IMR-90 (cell line): Measurements from ENCODE around the gene LRCH4. TPM values are rescaled to one million over a fixed set of nuclear protein-coding genes. Genes with fewer than 3 reads are reported as not detected.
"Not testable (repeated sequence)": the region's sequence is repeated elsewhere in the genome, so short reads cannot be mapped to it uniquely, and the experiment has no call there.

ENCODE experiments used
- ATAC-seq: fragments of 200-7000 bp; cut with Tn5 transposase; 2 replicates; pipeline ENCODE4 v1.9.1; 2020; ENCODE audit warnings: low read depth, mild to moderate bottlenecking, moderate library complexity
- BruUV-seq: library from RNA; stranded (reverse); fragments of 400-500 nt; replicated peaks from 2 replicates; lab custom pipeline; 2021; lab: Mats Ljungman, UMichigan
- CTCF ChIA-PET: fragments of 300-600 bp; formaldehyde crosslinking; extraction: SDS; loops from one replicate; lab custom pipeline; 2021; ENCODE audit warnings: antibody characterized with exemption; lab: Yijun Ruan, JAX
- POLR2A ChIA-PET: fragments of 300-600 bp; sonication (Branson Sonifier 250); formaldehyde crosslinking; loops from one replicate; lab custom pipeline; 2022; ENCODE audit warnings: antibody characterized with exemption; ENCODE audit not compliant: unreplicated experiment; lab: Charles Lee
- DNase-seq: peaks from one replicate; pipeline ENCODE4 v3.0.0; 2013
- H2AFZ ChIP-seq: replicated peaks from 2 replicates; pipeline ENCODE3; 2013; ENCODE audit warnings: low read length, mild to moderate bottlenecking; ENCODE audit not compliant: poor library complexity
- H2AK5ac ChIP-seq: 2 replicates; pipeline ENCODE4 v1.6.1; 2013; ENCODE audit warnings: low read depth, low read length, inconsistent platforms
- H2AK9ac ChIP-seq: replicated peaks from 2 replicates; pipeline ENCODE3; 2013; ENCODE audit warnings: mild to moderate bottlenecking, low read depth, low read length, moderate library complexity; ENCODE audit not compliant: poor library complexity
- H2BK120ac ChIP-seq: 2 replicates; pipeline ENCODE4 v1.6.1; 2013; ENCODE audit warnings: low read depth, low read length, inconsistent platforms
- H2BK15ac ChIP-seq: 3 replicates; pipeline ENCODE4 v1.6.1; 2013; ENCODE audit warnings: low read depth, low read length, inconsistent platforms
- H2BK20ac ChIP-seq: 2 replicates; pipeline ENCODE4 v1.6.1; 2013; ENCODE audit warnings: low read depth, mild to moderate bottlenecking, inconsistent platforms, low read length, moderate library complexity
- H2BK5ac ChIP-seq: 2 replicates; pipeline ENCODE4 v1.6.1; 2013; ENCODE audit warnings: mild to moderate bottlenecking, low read depth, low read length, inconsistent platforms; ENCODE audit not compliant: poor library complexity, severe bottlenecking
- H3K14ac ChIP-seq: replicated peaks from 2 replicates; pipeline ENCODE4 v1.6.1; 2013; ENCODE audit warnings: low read depth, low read length, inconsistent platforms
- H3K18ac ChIP-seq: 2 replicates; pipeline ENCODE4 v1.6.1; 2013; ENCODE audit warnings: low read depth, low read length, control low read depth
- H3K23ac ChIP-seq: 2 replicates; pipeline ENCODE4 v1.6.1; 2013; ENCODE audit warnings: low read depth, low read length, inconsistent platforms
- H3K27ac ChIP-seq: 2 replicates; pipeline ENCODE4 v1.5.1; 2013; ENCODE audit warnings: mild to moderate bottlenecking, control low read depth, low read length; ENCODE audit not compliant: insufficient read depth
- H3K27me3 ChIP-seq: 2 replicates; pipeline ENCODE4 v1.6.1; 2013; ENCODE audit warnings: low read length; ENCODE audit not compliant: control insufficient read depth, insufficient read depth
- H3K36me3 ChIP-seq: 2 replicates; pipeline ENCODE4 v1.6.1; 2013; ENCODE audit warnings: low read length, mixed read lengths; ENCODE audit not compliant: control insufficient read depth, insufficient read depth
- H3K4ac ChIP-seq: 2 replicates; pipeline ENCODE4 v1.6.1; 2013; ENCODE audit warnings: low read depth, low read length, inconsistent platforms
- H3K4me1 ChIP-seq: 2 replicates; pipeline ENCODE4 v1.6.1; 2013; ENCODE audit warnings: low read length, mixed read lengths; ENCODE audit not compliant: control insufficient read depth, insufficient read depth
- H3K4me2 ChIP-seq: 2 replicates; pipeline ENCODE4 v1.6.1; 2013; ENCODE audit warnings: low read depth, mild to moderate bottlenecking, control low read depth, low read length, moderate library complexity
- H3K4me3 ChIP-seq: 2 replicates; pipeline ENCODE4 v1.5.1; 2013; ENCODE audit warnings: low read depth, mild to moderate bottlenecking, control low read depth, low read length, moderate library complexity; ENCODE audit not compliant: insufficient read depth
- H3K56ac ChIP-seq: 2 replicates; pipeline ENCODE4 v1.6.1; 2013; ENCODE audit warnings: low read length, inconsistent platforms; ENCODE audit not compliant: insufficient read depth; ENCODE audit errors: extremely low read depth
- H3K79me1 ChIP-seq, 2 experiments: 2 replicates each; pipeline ENCODE4 v1.6.1; 2013; ENCODE audit warnings: low read length in 2 of 2, inconsistent platforms in 1 of 2, low read depth in 1 of 2
- H3K9ac ChIP-seq: 2 replicates; pipeline ENCODE4 v1.6.1; 2013; ENCODE audit warnings: low read depth, low read length, control low read depth
- H3K9me1 ChIP-seq: 2 replicates; pipeline ENCODE4 v1.6.1; 2013; ENCODE audit warnings: low read length, inconsistent platforms; ENCODE audit not compliant: insufficient read depth
- H3K9me3 ChIP-seq: 2 replicates; pipeline ENCODE4 v1.6.1; 2013; ENCODE audit warnings: low read length; ENCODE audit not compliant: control insufficient read depth, insufficient read depth
- H4K20me1 ChIP-seq: 2 replicates; pipeline ENCODE4 v1.6.1; 2013; ENCODE audit warnings: low read length, inconsistent platforms; ENCODE audit not compliant: insufficient read depth
- H4K5ac ChIP-seq: 2 replicates; pipeline ENCODE4 v1.6.1; 2013; ENCODE audit warnings: mild to moderate bottlenecking, low read depth, low read length, control low read depth
- H4K8ac ChIP-seq, 2 experiments: 2 replicates each; pipeline ENCODE4 v1.6.1; 2013; ENCODE audit warnings: low read depth in 2 of 2, low read length in 2 of 2, control low read depth in 1 of 2, inconsistent platforms in 1 of 2
- H4K91ac ChIP-seq: 2 replicates; pipeline ENCODE4 v1.6.1; 2013; ENCODE audit warnings: low read depth, low read length, inconsistent platforms; ENCODE audit not compliant: insufficient read depth
- BHLHE40 ChIP-seq: fragments of 150-350 bp; IDR thresholded peaks from 2 replicates; pipeline ENCODE4 v1.6.1; 2016; ENCODE audit warnings: mild to moderate bottlenecking, low read depth, low read length
- NFE2L2 ChIP-seq: fragments of 150-350 bp; IDR thresholded peaks from 2 replicates; pipeline ENCODE4 v1.6.1; 2016; ENCODE audit warnings: low read depth, mild to moderate bottlenecking, low read length
- RFX5 ChIP-seq: IDR thresholded peaks from 2 replicates; pipeline ENCODE4 v1.8.0; 2012; ENCODE audit warnings: low read depth, mild to moderate bottlenecking, low read length, moderate library complexity
- USF2 ChIP-seq: fragments of 150-350 bp; IDR thresholded peaks from 2 replicates; pipeline ENCODE4 v1.6.1; 2017; ENCODE audit warnings: mild to moderate bottlenecking, antibody characterized with exemption, low read length, low read depth
- WGBS, 2 experiments: methylation state at CpG; one replicate each; pipeline versions ENCODE4 v1.1.5 to v1.1.7; 2013; ENCODE audit warnings: missing lambda C conversion rate in 2 of 2; ENCODE audit not compliant: insufficient read length in 1 of 2; ENCODE audit errors: extremely low coverage in 2 of 2; 5-methylcytosine and 5-hydroxymethylcytosine counted together
- dilution Hi-C: fragments of 300-500 bp; cut with HindIII; formaldehyde crosslinking; loops from one replicate; pipeline ENCODE4 v1.14.3; 2018; ENCODE audit warnings: low sequenced_read_pairs; ENCODE audit not compliant: unreplicated experiment
- in situ Hi-C: fragments of 300-500 bp; cut with MboI; formaldehyde crosslinking; loops from 3 replicates; pipeline ENCODE4 v1.14.3; 2019; ENCODE audit warnings: low sequenced_read_pairs, inconsistent platforms, mixed read lengths
- intact Hi-C: fragments of 100-400 bp; cut with micrococcal nuclease; formaldehyde crosslinking; loops from 2 replicates; pipeline ENCODE4 v1.10.0; 2022
- polyA plus RNA-seq, 3 experiments: library from polyadenylated mRNA; depleted of rRNA; stranded (reverse); fragments of >200 nt; gene quantifications; 2 replicates each; pipeline ENCODE4 v1.2.3, GENCODE V29; 2012; ENCODE audit warnings: low replicate concordance in 1 of 3
- total RNA-seq: library from RNA; depleted of rRNA; stranded (reverse); fragments of >200 nt; gene quantifications from 2 replicates; pipeline ENCODE4 v1.2.3, GENCODE V29; 2012
- TF ChIP-seq, protein P1 (sequence below): conservative IDR thresholded peaks from 2 replicates; pipeline ENCODE4 v1.5.1; 2012; ENCODE audit warnings: mild to moderate bottlenecking, low read depth, low read length, improper control_type of control experiment

LRCH4 gene
- total and polyA plus RNA-seq, 2 of the 4 experiments (the other 2 are of a cell fraction) = 5.0 to 41.3 TPM

- Histone ChIP-seq H4K91ac (no peak overlapping the region), H4K20me1 (no peaks in the 10 kb centered on the region), H3K4me3 (no peak overlapping the region), H2AK9ac (no peak overlapping the region), H3K56ac (no peak overlapping the region), H2AK5ac (no peak overlapping the region), H3K27me3 (no peaks in the 10 kb centered on the region), H3K18ac (no peak overlapping the region), H4K8ac (no peak overlapping the region), H3K27ac (no peak overlapping the region), H4K5ac (no peak overlapping the region), H3K36me3 (peaks cover 12% of the 10 kb centered on the region; the same call in 1 of the 2 replicates), H2BK15ac (no peak overlapping the region), H3K9me3 (no peaks in the 10 kb centered on the region), H3K4me2 (no peak overlapping the region), H3K9me1 (peaks cover 11% of the 10 kb centered on the region), H3K4ac (no peak overlapping the region), H2BK120ac (no peak overlapping the region), H2BK5ac (no peak overlapping the region), H2BK20ac (no peak overlapping the region), H3K79me1 (peaks cover 8 to 16% of the 10 kb centered on the region in 2 experiments; a peak in 3 of 4 replicates), H2AFZ (no peak overlapping the region), H3K9ac (no peak overlapping the region), H3K23ac (no peak overlapping the region), H3K4me1 (peaks cover 11% of the 10 kb centered on the region), H3K14ac (no peak overlapping the region)
- intact Hi-C loops = no loop called here
- dilution Hi-C loops = no loop called here
- 80% methylated on average over 1 of the region's 2 CpGs; no CpG with 5 or more reads in 1 of the 2 experiments for WGBS, 2 experiments
- ChIA-PET POLR2A (no interaction called here), CTCF (no interaction called here)
- BruUV-seq = no TSS peak
- TF ChIP-seq NFE2L2 = no peak
- TF ChIP-seq, protein P1, sequence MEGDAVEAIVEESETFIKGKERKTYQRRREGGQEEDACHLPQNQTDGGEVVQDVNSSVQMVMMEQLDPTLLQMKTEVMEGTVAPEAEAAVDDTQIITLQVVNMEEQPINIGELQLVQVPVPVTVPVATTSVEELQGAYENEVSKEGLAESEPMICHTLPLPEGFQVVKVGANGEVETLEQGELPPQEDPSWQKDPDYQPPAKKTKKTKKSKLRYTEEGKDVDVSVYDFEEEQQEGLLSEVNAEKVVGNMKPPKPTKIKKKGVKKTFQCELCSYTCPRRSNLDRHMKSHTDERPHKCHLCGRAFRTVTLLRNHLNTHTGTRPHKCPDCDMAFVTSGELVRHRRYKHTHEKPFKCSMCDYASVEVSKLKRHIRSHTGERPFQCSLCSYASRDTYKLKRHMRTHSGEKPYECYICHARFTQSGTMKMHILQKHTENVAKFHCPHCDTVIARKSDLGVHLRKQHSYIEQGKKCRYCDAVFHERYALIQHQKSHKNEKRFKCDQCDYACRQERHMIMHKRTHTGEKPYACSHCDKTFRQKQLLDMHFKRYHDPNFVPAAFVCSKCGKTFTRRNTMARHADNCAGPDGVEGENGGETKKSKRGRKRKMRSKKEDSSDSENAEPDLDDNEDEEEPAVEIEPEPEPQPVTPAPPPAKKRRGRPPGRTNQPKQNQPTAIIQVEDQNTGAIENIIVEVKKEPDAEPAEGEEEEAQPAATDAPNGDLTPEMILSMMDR = no peak
- no peak for TF ChIP-seq BHLHE40
- TF ChIP-seq RFX5 = no peak
- no peak for TF ChIP-seq USF2
- ATAC-seq (no peak), DNase-seq (no peak)
- in situ Hi-C loops = no loop called here
Observed at GRCh38 chr7:100552532-100552931, 33.4 kb downstream of the LRCH4 start.

- ATAC-seq, H3K4me2 ChIP-seq, H3K9ac ChIP-seq, H3K9me3 ChIP-seq, DNase-seq, dilution Hi-C loops, in situ Hi-C loops, H2BK20ac ChIP-seq, H4K20me1 ChIP-seq, H4K5ac ChIP-seq, H3K4me3 ChIP-seq, POLR2A ChIA-PET, H3K27me3 ChIP-seq, H4K91ac ChIP-seq, H2AFZ ChIP-seq, H3K18ac ChIP-seq, H2BK15ac ChIP-seq, BruUV-seq, H3K56ac ChIP-seq, H3K36me3 ChIP-seq, H2AK9ac ChIP-seq: not testable (repeated sequence)
- Histone ChIP-seq H3K79me1 (peaks cover 15 to 42% of the 10 kb centered on the region in 2 experiments), H2BK120ac (peak overlapping the region; percentile 70), H4K8ac (peak overlapping the region; percentile 44 to 60; a peak in 2 of 4 replicates), H3K9me1 (peaks cover 27% of the 10 kb centered on the region), H3K23ac (peak overlapping the region; percentile 59; the same call in 1 of the 2 replicates), H3K27ac (peak overlapping the region; percentile 63; the same call in 1 of the 2 replicates), H3K14ac (peak overlapping the region; percentile 60; the same call in 1 of the 2 replicates), H3K4me1 (peaks cover 28% of the 10 kb centered on the region), H2AK5ac (peak overlapping the region; percentile 61; the same call in 1 of the 2 replicates), H2BK5ac (peak overlapping the region; percentile 20), H3K4ac (peak overlapping the region; percentile 60)
- no CpG with 5 or more reads among the region's 5 CpGs for WGBS, 2 experiments
- intact Hi-C loops = loop anchor here (5.0 kb wide), 2 partner anchors 56 to 71 kb away; partner anchors contain the start of gene TSC22D4
- CTCF ChIA-PET = interaction anchor here (1.1 kb wide), 1 partner anchor 11 kb away, joined by 4 read pairs; no protein-coding TSS in a partner anchor
Observed at GRCh38 chr7:100548446-100548845, 37.5 kb downstream of the LRCH4 start.
